OCI-LY7 (cell line): ENCODE results near the gene LRBA.

Experiments
- CTCF ChIP-seq: fragments of 200-600 bp; sonication (generic); conservative IDR thresholded peaks from 2 replicates; pipeline ENCODE4 v1.5.1; 2014; ENCODE audit warnings: mild to moderate bottlenecking, antibody characterized with exemption, low read length, moderate library complexity, mixed read lengths
- EZH2phosphoT487 ChIP-seq: fragments of 200-600 bp; sonication (generic); IDR thresholded peaks from 2 replicates; pipeline ENCODE4 v1.6.1; 2018; ENCODE audit warnings: low read depth, borderline replicate concordance, mild to moderate bottlenecking, mixed run types, antibody characterized with exemption, low read length, moderate library complexity, mixed read lengths

DNA sequence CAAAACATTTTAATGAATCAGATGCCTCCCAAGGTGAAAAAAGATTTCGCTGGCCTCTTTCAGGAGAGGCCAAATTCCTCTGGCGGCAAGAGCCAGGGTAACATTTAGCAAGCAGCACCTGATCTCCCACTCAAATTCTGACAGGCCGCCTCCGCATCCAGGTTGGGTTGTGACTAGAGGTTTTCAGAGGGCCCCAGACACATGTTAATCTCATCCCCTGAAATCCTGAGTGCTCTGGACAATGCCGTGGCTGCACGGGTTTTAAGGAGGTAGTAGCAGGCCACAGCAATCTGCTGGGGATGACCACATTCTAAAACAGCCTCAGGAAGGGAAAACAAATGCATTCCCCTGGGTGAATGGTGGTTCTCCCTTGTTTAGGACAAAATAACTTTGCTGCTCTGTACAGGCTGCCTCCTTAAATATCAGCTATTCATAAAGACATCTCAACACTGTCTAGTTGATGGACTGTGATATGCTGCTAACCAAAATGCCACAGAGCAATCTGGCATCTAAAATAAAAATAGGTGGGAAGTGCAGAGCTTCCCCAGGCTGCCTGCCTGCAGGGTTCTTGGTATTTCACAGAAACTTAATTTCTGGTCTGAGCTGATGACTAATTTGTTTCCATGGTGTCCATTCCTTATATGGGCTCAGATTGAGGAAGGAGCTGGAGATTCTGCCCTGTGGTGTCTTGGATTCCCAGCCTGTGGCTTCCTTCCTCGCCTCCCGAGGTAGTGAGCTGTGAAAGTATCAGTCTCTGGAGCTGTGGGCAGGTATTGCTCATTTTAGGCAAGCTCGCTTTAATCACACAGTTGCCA is 734.8 kb downstream of the LRBA start:
- TF ChIP-seq CTCF, result no peak
- no peak for TF ChIP-seq EZH2phosphoT487
